ENCODE data around the gene SLC7A14. TPM values are rescaled to one million over a fixed set of nuclear protein-coding genes. Genes with fewer than 3 reads are reported as not detected.
A peak's percentile ranks its signal among the peaks of the same experiment; 100 is the strongest.

Gene SLC7A14
- total RNA-seq, 2 donors from 2014 or later: 0.26 TPM; not detected in 1

DNA sequence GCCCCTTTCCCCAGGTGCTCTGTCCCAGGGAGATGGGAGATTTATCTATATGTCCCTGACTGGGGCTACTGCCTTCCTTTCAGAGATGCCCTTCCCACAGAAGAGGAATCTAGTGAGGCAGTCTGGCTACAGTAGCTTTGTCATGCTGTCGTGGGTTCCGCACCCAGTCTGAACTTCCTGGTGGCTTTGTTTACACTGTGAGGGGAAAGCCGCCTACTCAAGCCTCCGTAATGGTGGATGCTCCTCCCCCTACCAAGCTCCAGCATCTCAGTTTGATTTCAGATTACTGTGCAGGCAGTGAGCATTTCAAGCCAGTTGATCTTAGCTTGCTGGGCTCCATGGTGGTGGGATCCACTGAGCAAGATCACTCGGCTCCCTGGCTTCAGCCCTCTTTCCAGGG, 35.4 kb upstream of the SLC7A14 start:
- DNase-seq: no peak
- intact Hi-C loops (cut with DNase I): no loop called here
- WGBS, 2 donors: 54 to 56% methylated on average over 5 of the region's 5 CpGs
- Histone ChIP-seq H3K27me3 (no peaks in the 10 kb centered on the region), H3K4me1 (no peaks in the 10 kb centered on the region), H3K9me3 (no peaks in the 10 kb centered on the region), H3K27ac (no peak overlapping the region), H3K4me3 (no peak overlapping the region), H3K36me3 (replicated peaks in 1 of 2; ENCODE audit: insufficient read depth in 1 of 2, low read depth in 2 of 2) (no peaks in the 10 kb centered on the region)
- no peak for ATAC-seq
- TF ChIP-seq, protein P1, sequence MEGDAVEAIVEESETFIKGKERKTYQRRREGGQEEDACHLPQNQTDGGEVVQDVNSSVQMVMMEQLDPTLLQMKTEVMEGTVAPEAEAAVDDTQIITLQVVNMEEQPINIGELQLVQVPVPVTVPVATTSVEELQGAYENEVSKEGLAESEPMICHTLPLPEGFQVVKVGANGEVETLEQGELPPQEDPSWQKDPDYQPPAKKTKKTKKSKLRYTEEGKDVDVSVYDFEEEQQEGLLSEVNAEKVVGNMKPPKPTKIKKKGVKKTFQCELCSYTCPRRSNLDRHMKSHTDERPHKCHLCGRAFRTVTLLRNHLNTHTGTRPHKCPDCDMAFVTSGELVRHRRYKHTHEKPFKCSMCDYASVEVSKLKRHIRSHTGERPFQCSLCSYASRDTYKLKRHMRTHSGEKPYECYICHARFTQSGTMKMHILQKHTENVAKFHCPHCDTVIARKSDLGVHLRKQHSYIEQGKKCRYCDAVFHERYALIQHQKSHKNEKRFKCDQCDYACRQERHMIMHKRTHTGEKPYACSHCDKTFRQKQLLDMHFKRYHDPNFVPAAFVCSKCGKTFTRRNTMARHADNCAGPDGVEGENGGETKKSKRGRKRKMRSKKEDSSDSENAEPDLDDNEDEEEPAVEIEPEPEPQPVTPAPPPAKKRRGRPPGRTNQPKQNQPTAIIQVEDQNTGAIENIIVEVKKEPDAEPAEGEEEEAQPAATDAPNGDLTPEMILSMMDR (IDR thresholded peaks at IDR 0.05): no peak
- TF ChIP-seq POLR2A (IDR thresholded peaks at IDR 0.05): no peak

DNA sequence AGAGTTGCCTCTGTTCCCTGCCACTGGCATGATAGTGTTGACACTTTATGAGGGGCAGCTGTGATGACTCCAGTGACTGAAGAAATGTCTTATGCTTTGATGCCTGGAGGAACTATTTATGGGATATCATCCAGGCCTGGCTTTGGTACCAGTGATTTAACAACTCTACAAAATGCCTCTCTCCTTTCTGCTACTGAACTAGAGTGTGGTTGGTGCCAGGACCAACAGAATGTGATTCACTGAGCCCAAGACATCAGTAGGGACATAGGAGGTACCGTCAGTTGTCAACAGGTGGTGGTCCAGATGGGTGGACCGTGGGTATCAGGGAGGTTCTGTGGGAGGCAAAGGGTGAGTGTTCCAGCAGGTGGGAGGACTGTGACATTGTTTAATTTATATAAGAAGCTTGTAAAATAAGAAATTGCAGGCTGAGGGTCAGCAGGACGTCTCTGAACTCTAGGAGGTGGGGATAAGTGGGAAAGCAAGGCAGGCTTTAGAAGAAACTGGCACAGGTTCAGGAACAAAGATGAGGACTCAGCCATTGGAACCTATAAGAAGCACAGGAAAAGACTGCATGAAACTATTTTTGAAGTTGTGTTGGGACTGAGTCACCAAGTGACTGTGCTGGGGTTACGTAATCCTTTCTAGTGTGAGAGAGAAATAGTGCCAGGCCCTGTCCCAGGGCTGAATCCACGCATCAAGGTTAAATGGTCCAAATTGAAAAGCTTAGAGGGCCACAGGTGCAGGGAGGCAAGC, 28.5 kb upstream of the SLC7A14 start:
- DNase-seq: peak in 3 of 4 donors; percentile 17 to 54 (median 32)
- intact Hi-C loops (cut with DNase I): no loop called here
- no peak overlapping the region for H3K27ac ChIP-seq

DNA sequence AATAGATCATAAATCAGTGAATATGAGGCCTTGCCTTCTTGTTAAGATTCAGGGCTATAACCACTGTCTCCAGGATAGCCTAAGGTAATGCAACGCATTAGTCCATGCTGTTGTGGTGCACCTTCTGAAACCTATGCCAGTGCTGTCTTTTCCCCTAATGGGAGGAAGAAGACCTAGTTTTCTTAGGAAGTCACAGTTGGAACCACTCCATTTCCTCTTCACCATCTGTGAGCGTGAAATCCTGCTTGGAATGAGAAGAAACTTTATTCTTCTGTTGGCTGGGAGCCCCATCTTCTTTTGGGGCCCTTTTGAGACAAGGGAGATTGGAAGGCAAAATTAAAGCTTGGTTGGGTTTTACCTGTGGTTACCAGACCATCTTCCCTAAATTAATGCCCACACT, 25.9 kb upstream of the SLC7A14 start:
- TF ChIP-seq, protein P1 (IDR thresholded peaks at IDR 0.05): no peak
- no peak for TF ChIP-seq POLR2A (IDR thresholded peaks at IDR 0.05)
- no peak for ATAC-seq
- Histone ChIP-seq H3K27me3 (no peaks in the 10 kb centered on the region), H3K27ac (no peak overlapping the region), H3K9me3 (no peaks in the 10 kb centered on the region), H3K36me3 (replicated peaks in 1 of 2; ENCODE audit: insufficient read depth in 1 of 2, low read depth in 2 of 2) (no peaks in the 10 kb centered on the region), H3K4me3 (no peak overlapping the region), H3K4me1 (no peaks in the 10 kb centered on the region)
- intact Hi-C loops (cut with DNase I): no loop called here
- no peak for DNase-seq
- WGBS, 2 donors: 79 to 96% methylated on average over 2 of the region's 2 CpGs

More for the DNA sequence above, 28.5 kb upstream of the SLC7A14 start:
- Histone ChIP-seq H3K9me3 (no peaks in the 10 kb centered on the region), H3K4me1 (no peaks in the 10 kb centered on the region), H3K27me3 (no peaks in the 10 kb centered on the region), H3K36me3 (replicated peaks in 1 of 2; ENCODE audit: insufficient read depth in 1 of 2, low read depth in 2 of 2) (no peaks in the 10 kb centered on the region), H3K4me3 (no peak overlapping the region)
- ATAC-seq: peak; percentile 86
- no peak for TF ChIP-seq POLR2A (IDR thresholded peaks at IDR 0.05)
- TF ChIP-seq, protein P1 (IDR thresholded peaks at IDR 0.05): no peak
- 44% methylated on average over 5 of the region's 5 CpGs for WGBS, 2 donors

DNA sequence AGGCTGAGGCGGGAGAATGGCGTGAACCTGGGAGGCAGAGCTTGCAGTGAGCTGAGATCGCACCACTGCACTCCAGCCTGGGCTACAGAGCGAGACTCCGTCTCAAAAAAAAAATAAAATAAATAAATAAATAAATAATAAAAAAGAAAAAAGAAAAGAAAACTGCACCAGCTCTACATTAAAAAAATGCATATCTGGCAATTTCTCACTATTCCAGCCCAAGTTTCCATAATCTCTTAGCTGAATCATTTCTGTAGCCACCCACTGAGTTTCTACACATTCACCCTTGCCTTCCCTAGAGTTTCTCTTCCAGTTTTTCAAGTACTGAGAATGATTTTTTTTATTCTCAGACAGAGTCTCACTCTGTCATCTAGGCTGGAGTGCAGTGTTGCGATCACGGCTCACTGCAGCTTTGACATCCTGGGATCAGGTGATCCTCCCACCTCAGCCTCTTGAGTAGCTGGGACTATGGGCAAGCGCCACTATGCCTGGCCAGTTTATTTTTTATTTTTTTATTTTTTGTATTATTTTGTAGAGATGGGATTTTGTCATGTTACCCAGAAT, 24.5 kb upstream of the SLC7A14 start:
- Histone ChIP-seq H3K4me1 (no peaks in the 10 kb centered on the region), H3K36me3 (replicated peaks in 1 of 2; ENCODE audit: insufficient read depth in 1 of 2, low read depth in 2 of 2) (no peaks in the 10 kb centered on the region), H3K4me3 (no peak overlapping the region), H3K9me3 (no peaks in the 10 kb centered on the region), H3K27me3 (no peaks in the 10 kb centered on the region), H3K27ac (no peak overlapping the region)
- no peak for ATAC-seq
- DNase-seq: no peak
- TF ChIP-seq, protein P1 (IDR thresholded peaks at IDR 0.05): no peak
- no peak for TF ChIP-seq POLR2A (IDR thresholded peaks at IDR 0.05)
- intact Hi-C loops (cut with DNase I): no loop called here
- WGBS, 2 donors: 94 to 96% methylated on average over 8 of the region's 8 CpGs
